GM21381 (cell line): ENCODE measurements around the gene TNFRSF18.
"Not testable (repeated sequence)": the region's sequence is repeated elsewhere in the genome, so short reads cannot be mapped to it uniquely, and the experiment has no call there.

Experiments used
- ATAC-seq: cut with Tn5 transposase; IDR thresholded peaks from one replicate; pipeline ENCODE4 v1.9.1; 2021; ENCODE audit warnings: mild to moderate bottlenecking, moderate library complexity; ENCODE audit not compliant: unreplicated experiment

TNFRSF18 gene

GRCh38 chr1:1199141-1199960 lies 7.0 kb downstream of the TNFRSF18 start:
- no peak for ATAC-seq

- ATAC-seq: no peak
Measured at GRCh38 chr1:1198423-1199140, 7.8 kb downstream of the TNFRSF18 start.

- no peak for ATAC-seq
Measured at GRCh38 chr1:1197551-1198422, 8.6 kb downstream of the TNFRSF18 start.

- no peak for ATAC-seq
Measured at GRCh38 chr1:1197188-1197500, 9.2 kb downstream of the TNFRSF18 start.

GRCh38 chr1:1196431-1197187 lies 9.8 kb downstream of the TNFRSF18 start:
- ATAC-seq: no peak

GRCh38 chr1:1195726-1196125 lies 10.7 kb downstream of the TNFRSF18 start:
- not testable (repeated sequence) for ATAC-seq

- ATAC-seq: no peak
Measured at GRCh38 chr1:1194723-1195122, 11.7 kb downstream of the TNFRSF18 start.

GRCh38 chr1:1191734-1192133 lies 14.7 kb downstream of the TNFRSF18 start:
- no peak for ATAC-seq

- ATAC-seq: no peak
Measured at GRCh38 chr1:1189111-1189510, 17.3 kb downstream of the TNFRSF18 start.

GRCh38 chr1:1187938-1188337 lies 18.5 kb downstream of the TNFRSF18 start:
- no peak for ATAC-seq

GRCh38 chr1:1185101-1185765 lies 21.2 kb downstream of the TNFRSF18 start:
- ATAC-seq: no peak

GRCh38 chr1:1183833-1184775 lies 22.3 kb downstream of the TNFRSF18 start:
- no peak for ATAC-seq

GRCh38 chr1:1183221-1183747 lies 23.1 kb downstream of the TNFRSF18 start:
- no peak for ATAC-seq

- ATAC-seq: no peak
Measured at GRCh38 chr1:1182491-1183220, 23.7 kb downstream of the TNFRSF18 start.

GRCh38 chr1:1181938-1182410 lies 24.4 kb downstream of the TNFRSF18 start:
- ATAC-seq: no peak

- ATAC-seq: no peak
Measured at GRCh38 chr1:1181129-1181937, 25.1 kb downstream of the TNFRSF18 start.
